ENCODE results near the gene PPP2R5C.

- TF ChIP-seq CTCF (IDR thresholded peaks at IDR 0.05): no peak
- no peak for TF ChIP-seq POLR2AphosphoS5 (IDR thresholded peaks at IDR 0.05)
Observed at GRCh38 chr14:101956179-101956885, 194.8 kb downstream of the PPP2R5C start.

Data from transverse colon (tissue), 4 donors.